NCI-H460 (cell line): Measurements from ENCODE around the gene SH2D4B. TPM values are rescaled to one million over a fixed set of nuclear protein-coding genes. Genes with fewer than 3 reads are reported as not detected.

Source experiments
- DNase-seq: peaks from one replicate; pipeline ENCODE4 v3.0.0-alpha.2; 2016; ENCODE audit warnings: low read depth; ENCODE audit errors: extremely low read depth
- total RNA-seq: library from RNA; depleted of rRNA; stranded (reverse); fragments of >200 nt; shearing (Covaris generic); gene quantifications from 2 replicates; pipeline ENCODE4 v1.2.3, GENCODE V29; 2014

SH2D4B gene
- total RNA-seq, 1 experiment from 2014 or later = 0.02 TPM

DNA sequence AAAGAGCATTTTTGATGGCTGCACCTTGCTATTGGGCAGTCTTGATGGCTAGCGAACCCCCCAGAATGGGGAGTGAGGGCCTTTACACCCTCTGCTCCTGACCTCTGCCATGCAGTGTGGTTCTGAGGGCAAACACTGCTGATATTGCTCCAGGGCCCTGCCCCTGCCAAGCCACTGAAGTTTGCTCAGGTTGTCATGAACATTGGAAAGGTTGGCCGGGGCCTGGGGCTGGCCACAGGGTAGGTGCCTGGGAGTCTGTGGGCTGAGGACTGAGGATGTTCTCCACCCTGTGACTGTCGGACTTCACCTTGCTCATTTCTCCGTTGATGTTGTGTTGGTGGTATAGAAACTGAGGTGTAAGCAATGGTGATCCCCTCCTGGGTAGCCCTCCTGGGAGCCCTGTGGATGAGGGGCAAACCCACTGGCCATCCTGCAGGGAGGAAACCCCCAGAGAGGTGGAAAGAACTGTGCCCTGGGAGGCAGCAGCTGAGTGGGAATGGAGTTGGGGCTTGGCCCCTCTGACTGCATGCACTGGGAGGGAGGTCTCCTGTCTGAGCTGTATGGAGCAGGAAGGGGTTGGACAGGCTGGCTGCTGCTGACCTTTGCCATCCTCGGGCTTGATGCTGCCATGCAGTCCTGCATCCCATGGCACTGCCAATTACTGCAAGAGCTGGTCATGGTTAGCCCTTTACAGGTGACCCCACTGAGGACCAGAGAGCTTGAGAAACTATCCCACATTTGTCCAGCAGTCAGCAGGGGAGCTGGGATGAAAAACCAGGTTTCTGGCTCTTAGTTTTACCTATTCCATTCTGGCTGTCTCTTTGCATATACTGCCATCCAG, 77.1 kb downstream of the SH2D4B start:
- DNase-seq = no peak

- no peak for DNase-seq
Observed at GRCh38 chr10:80617807-80618206, 80.1 kb downstream of the SH2D4B start.

- DNase-seq = no peak
Observed at GRCh38 chr10:80619036-80619435, 81.3 kb downstream of the SH2D4B start.

DNA sequence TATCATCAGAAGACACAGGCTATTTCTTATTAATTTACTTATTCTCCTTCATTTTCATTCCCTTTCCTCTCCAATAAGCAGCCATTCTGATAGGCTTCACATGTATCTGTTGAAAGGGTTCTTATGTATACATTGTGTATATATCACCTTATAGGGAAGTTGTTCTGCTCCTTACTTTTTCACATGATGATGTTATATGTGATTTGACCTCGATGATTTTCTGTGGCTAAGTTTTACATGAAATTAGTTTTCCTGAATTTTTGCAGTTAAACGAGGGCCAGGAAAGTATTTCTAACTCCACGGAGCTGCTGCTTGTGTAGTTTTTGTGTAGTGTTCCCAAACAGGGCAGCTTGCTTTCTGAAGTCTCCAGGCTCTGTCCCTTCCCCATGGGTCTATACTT, 84.5 kb downstream of the SH2D4B start:
- no peak for DNase-seq

DNA sequence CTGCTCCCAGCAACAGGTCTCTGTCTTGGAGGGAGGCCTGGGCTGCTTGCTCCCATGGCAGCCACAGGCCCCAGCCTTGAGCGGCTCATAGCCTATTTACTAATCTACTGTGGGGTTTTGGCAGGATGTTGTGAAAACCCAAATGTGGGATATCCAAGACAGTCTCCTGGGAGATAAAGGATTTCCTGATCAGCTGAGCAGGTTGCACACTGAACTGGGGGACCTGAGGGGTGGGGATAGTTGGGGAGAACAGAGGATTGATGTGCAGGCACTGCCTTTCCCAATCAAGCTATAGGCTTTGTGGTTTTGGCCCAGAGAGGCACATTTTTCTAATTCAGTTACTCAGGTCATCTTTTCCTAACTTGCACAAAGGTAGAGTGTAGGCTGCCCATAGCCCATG, 92.6 kb downstream of the SH2D4B start:
- DNase-seq = no peak

DNA sequence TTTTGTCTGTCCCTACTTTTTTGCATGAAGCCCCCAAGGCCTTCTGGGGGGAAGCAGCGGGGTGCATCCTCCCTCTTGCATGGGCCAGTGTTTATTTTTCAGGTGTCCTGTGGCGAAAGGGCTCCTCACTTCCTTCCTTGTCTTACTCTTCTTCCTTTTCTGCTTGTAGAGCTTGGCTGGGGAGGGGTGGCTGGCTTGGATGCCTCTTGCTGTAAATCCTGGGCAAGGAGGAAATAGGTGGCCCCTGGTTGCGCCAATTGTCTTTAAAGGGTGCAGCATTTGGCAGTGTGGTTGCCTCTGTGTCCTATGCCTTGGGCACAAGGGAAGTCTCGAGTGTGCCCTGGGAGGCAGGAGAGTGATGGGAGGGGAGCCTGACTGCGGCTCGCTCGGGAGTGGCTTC, 95.0 kb downstream of the SH2D4B start:
- no peak for DNase-seq

DNA sequence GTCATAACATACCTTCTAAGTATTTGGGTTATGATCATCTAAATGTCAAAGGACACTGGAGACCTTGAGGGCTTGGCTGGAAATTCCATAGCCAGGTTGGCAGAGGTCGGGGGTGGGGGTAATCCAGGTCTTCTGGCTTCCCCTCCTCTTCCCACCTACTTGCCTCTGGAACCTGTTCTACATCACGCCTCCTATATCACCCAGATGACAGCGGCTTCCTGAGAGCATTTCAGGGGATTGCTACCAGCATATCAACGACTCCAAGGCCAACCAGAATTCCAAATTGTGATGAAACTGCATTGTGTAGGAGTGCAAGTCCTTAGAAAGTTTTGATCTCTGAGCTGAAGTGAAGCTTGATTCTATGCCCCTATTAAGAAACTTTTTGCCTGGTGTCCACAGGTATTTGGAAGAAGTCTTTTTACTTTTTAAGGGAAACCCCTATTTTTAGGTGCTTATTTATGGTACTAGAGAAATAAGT, 95.7 kb downstream of the SH2D4B start:
- no peak for DNase-seq

DNA sequence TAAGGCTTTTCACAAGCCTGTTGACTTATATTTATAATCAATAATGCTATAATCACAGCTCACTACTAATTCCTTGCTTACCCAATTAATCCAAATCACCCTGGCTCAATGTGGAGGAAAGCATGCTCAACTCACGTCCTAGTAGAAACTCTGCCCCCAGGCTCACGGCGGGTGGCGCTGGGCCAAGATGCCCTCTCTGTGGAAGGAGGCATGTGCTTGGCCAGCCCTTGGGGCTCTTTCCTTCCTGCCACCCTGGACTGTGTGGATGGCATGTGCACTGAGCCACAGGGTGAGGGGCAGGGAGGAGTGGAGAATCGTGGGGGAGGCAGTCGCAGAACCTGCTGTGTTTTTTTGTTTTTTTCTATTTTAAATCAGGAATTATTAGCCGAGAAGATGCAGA, 96.2 kb downstream of the SH2D4B start:
- DNase-seq = no peak

- DNase-seq = no peak
Observed at GRCh38 chr10:80642661-80643060, 105.0 kb downstream of the SH2D4B start.

DNA sequence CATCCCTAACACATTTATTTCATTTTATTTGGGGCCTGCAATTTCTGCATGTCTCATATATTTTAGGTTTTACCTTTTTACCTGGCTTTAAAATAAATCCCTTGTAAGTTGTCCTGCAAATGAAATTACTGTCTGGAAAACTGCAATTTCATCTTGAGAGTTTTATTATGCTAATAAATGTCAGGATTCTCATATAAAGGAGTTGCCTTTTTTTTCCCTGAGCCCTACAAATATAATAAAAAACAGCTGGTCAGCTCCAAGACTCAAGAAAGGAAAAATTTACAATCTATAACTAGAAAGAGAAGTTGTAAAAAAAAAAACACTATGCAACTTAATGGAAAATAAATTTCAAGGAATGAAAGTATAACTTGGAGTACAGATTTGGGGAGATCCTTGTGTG, 108.7 kb downstream of the SH2D4B start:
- DNase-seq = no peak

DNA sequence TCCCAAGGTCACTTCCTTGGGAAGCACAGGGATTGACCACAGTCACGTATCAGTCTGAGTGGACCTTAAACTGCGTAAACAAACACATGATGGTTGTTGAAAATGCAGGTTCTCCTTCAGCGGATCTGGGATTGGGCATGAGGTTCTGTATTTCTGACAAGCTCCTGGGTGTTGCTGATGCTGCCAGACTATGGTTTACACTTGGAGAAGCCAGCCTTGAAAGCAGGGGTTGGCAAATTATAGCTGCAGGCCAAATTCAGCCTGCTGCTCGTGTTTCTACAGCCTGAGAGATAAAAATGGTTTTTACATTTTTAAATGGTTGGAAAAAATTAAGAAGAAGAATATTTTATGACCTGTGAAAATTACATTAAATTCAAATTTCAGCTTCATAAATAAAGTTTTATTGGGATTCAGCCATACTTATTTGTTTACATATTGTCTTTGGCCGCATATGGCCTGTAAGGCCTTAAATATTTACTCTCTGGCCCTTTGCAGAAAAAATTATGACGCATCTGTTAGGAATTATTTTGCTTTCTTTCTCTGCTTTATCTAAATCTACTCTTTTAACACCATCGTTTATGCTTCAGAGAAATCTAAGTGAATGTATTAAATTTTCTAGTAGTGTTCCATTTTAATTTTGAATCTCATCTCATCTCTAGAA, 109.6 kb downstream of the SH2D4B start:
- no peak for DNase-seq

GRCh38 chr10:80648106-80648505, 110.4 kb downstream of the SH2D4B start:
- DNase-seq = no peak

- no peak for DNase-seq
Observed at GRCh38 chr10:80649183-80649582, 111.5 kb downstream of the SH2D4B start.

DNA sequence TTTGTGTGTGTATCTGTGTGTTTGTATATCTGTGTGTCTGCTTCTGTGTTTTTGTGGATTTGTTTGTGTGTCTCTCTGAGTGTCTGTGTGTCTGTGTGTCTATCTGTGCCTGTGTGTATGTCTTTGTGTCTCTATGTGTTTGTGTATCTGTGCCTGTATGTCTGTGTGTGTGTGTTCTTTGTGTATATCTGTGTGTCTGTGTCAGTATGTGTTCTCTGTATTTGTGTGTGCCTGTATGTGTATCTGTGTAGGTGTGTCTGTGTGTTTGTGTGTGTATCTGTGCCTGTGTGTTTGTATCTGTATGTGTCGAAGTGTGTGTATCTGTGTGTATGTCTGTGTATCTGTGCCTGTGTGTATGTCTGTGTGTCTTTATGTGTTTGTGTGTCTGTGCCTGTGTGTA, 118.2 kb downstream of the SH2D4B start:
- DNase-seq = no peak

GRCh38 chr10:80658068-80658467, 120.4 kb downstream of the SH2D4B start:
- DNase-seq = no peak

GRCh38 chr10:80659289-80659688, 121.6 kb downstream of the SH2D4B start:
- DNase-seq = no peak

DNA sequence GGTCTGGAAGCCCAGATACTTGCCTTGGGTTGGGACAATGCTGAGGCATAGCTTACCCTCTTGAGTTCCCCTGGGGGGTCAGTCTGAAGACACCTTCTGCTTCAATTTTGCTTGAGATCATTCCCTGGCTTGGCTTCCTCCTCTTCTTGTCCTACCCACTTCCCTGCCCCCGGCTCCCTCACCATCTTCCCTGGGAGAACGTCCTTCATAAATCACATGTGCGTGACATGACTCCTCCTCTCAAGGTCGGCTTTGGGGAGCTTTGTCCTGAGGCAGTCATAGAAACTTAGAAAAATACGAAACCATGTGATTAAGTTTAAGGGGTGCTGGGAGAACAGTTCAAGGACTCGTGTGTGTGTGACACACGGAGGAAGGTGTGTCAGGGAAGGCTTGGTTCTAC, 122.6 kb downstream of the SH2D4B start:
- DNase-seq = no peak

- DNase-seq = no peak
Observed at GRCh38 chr10:80660736-80661135, 123.0 kb downstream of the SH2D4B start.

GRCh38 chr10:80661526-80661925, 123.8 kb downstream of the SH2D4B start:
- no peak for DNase-seq

DNA sequence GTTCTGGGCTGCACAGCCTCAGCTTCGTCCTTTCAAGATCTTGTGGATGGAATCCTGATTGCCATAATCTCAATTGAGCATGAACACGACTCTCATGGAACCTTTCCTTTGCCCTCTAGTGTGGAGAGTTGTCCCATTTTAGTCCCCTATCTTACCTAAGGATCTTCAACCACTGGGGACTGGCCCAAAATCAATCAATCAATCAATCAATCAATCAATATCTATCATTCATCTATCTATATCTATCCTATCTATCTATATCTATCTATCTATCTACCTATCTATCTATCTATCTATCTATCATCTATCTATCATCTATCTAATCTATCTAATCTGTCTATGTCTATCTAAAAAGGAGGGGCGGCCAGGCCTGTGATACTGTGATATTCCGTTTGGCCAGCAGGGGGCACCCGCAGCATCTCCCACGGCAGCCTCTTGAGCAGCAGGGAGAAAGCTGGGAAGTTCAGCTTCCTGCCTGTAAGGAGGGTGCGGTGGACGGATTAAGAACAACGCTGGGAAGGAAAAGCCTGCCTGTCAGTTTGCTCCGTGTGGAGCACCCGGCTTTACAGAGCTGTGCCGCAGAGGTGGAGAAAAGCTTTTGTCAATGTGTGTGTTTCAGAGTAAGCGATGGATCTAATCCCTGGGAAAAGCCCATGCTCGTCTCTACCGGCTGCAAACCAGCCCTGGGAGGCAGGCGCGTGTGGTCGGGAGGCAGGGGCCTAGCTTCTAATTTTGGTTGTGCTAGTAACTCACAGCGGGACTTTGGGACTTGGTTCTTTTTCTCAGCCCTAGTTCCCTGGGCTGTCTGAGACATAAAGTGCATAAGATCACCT, 124.9 kb downstream of the SH2D4B start:
- DNase-seq = peak; percentile 76

DNA sequence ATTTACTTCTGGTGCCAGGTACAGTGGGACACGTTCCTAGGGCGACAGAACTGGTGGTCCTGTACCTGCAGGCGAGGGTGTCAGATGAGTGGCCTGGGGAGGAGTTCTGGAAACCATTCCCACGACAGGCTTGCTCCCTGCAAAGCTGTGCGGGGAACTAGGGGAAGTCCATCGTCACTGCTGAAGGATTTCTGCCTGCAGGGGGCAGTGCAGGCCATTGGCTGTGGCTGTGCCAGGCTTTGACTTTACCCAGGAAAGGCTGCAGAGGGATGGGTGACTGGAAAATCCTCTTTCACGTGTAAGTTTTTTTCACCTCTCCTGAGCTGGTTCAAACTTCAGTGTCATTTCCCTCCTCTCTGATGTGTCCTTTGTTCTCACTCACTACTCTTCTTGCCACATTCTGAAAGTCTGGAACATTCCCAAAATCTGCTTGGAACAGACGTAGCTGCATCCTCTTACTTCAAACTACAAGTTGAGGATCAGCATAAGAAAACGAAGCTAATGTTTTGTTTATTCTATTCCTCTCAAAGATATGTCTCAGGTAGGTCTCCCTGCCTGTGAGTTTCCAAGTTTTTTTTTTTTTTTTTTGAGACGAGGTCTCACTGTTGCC, 126.5 kb downstream of the SH2D4B start:
- DNase-seq = peak; percentile 63
